ENCODE data around the gene SESN2.

DNA sequence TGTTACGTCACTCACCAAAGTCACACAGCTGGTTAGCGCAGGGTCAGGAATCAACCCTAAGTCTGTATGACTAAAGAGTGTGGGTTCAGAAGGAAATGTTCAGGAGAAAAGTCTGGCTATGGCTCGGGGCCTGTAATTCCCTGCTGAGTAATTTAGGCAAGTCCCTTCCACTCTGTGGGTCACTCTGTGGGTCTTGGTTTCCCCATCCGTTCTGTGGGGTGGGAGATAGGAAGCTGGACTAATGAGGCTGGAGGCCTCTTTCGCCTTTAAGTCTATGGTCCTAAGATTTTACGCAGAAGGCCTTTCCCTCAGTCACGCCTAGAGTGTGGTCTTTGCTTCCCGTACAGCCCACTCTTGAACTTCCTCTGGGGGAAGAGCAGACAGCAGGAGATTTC, 55.2 kb downstream of the SESN2 start:
- TF ChIP-seq, protein P1, sequence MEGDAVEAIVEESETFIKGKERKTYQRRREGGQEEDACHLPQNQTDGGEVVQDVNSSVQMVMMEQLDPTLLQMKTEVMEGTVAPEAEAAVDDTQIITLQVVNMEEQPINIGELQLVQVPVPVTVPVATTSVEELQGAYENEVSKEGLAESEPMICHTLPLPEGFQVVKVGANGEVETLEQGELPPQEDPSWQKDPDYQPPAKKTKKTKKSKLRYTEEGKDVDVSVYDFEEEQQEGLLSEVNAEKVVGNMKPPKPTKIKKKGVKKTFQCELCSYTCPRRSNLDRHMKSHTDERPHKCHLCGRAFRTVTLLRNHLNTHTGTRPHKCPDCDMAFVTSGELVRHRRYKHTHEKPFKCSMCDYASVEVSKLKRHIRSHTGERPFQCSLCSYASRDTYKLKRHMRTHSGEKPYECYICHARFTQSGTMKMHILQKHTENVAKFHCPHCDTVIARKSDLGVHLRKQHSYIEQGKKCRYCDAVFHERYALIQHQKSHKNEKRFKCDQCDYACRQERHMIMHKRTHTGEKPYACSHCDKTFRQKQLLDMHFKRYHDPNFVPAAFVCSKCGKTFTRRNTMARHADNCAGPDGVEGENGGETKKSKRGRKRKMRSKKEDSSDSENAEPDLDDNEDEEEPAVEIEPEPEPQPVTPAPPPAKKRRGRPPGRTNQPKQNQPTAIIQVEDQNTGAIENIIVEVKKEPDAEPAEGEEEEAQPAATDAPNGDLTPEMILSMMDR (IDR thresholded peaks at IDR 0.05) = no peak
- no peak for TF ChIP-seq POLR2A (IDR thresholded peaks at IDR 0.05)

Measured in right lobe of liver (tissue), 4 donors.